WTC11 (cell line): ENCODE measurements around the gene TYMS. TPM values are rescaled to one million over a fixed set of nuclear protein-coding genes. Genes with fewer than 3 reads are reported as not detected.

ENCODE experiments used
- ATAC-seq: fragments of 200-7000 bp; cut with Tn5 transposase; 2 replicates; pipeline ENCODE4 v1.10.0; 2021; ENCODE audit warnings: mild to moderate bottlenecking, moderate library complexity
- CTCF ChIA-PET: fragments of 300-600 bp; sonication (Branson Sonifier 250); formaldehyde crosslinking; loops from one replicate; lab custom pipeline; 2021; ENCODE audit warnings: antibody characterized with exemption; lab: Charles Lee
- POLR2A ChIA-PET: fragments of 350-600 bp; sonication (Branson Sonifier 250); formaldehyde crosslinking; loops from one replicate; lab custom pipeline; 2021; ENCODE audit warnings: antibody characterized with exemption; lab: Charles Lee
- DNase-seq: peaks from one replicate; pipeline ENCODE4 v3.0.0; 2021; ENCODE audit warnings: low spot score
- H3K27ac Mint-ChIP-seq: 2 replicates; pipeline ENCODE4 v1.8.0; 2021; ENCODE audit warnings: mixed read lengths
- H3K27me3 Mint-ChIP-seq: 2 replicates; pipeline ENCODE4 v1.8.0; 2021; ENCODE audit warnings: low read depth, mild to moderate bottlenecking, moderate library complexity, mixed read lengths
- H3K36me3 Mint-ChIP-seq: 2 replicates; pipeline ENCODE4 v1.8.0; 2021; ENCODE audit warnings: mixed read lengths
- H3K4me1 Mint-ChIP-seq: 2 replicates; pipeline ENCODE4 v1.8.0; 2022; ENCODE audit warnings: mixed read lengths
- H3K4me3 Mint-ChIP-seq: 2 replicates; pipeline ENCODE4 v1.8.0; 2021; ENCODE audit warnings: mild to moderate bottlenecking, moderate library complexity, mixed read lengths
- H3K9me3 Mint-ChIP-seq: 2 replicates; pipeline ENCODE4 v1.8.0; 2021; ENCODE audit warnings: mixed read lengths
- CBFB ChIP-seq: sonication (generic); formaldehyde crosslinking; IDR thresholded peaks from 2 replicates; pipeline ENCODE4 v1.8.1; 2022; ENCODE audit warnings: mild to moderate bottlenecking, low read depth, missing genetic modification reagents
- CREB1 ChIP-seq: sonication (generic); formaldehyde crosslinking; IDR thresholded peaks from 2 replicates; pipeline ENCODE4 v1.8.0; 2023; ENCODE audit warnings: mild to moderate bottlenecking, missing genetic modification reagents
- CREM ChIP-seq: sonication (generic); formaldehyde crosslinking; IDR thresholded peaks from 2 replicates; pipeline ENCODE4 v1.8.1; 2022; ENCODE audit warnings: mild to moderate bottlenecking, missing genetic modification reagents, moderate library complexity
- ELF4 ChIP-seq: sonication (generic); formaldehyde crosslinking; IDR thresholded peaks from 2 replicates; pipeline ENCODE4 v1.8.1; 2022; ENCODE audit warnings: low read depth, mild to moderate bottlenecking, moderate library complexity, missing genetic modification reagents
- HMGA2 ChIP-seq: fragments of 250-450 bp; sonication (Bioruptor Pico); IDR thresholded peaks from 2 replicates; pipeline ENCODE4 v1.4.0; 2021; ENCODE audit warnings: mild to moderate bottlenecking, moderate library complexity
- JAZF1 ChIP-seq: fragments of 250-450 bp; sonication (Bioruptor Pico); IDR thresholded peaks from 2 replicates; pipeline ENCODE4 v1.9.0; 2021; ENCODE audit warnings: moderate library complexity, mild to moderate bottlenecking, inconsistent platforms
- NR2C2 ChIP-seq: sonication (generic); formaldehyde crosslinking; IDR thresholded peaks from 2 replicates; pipeline ENCODE4 v1.8.0; 2022; ENCODE audit warnings: mild to moderate bottlenecking, missing genetic modification reagents
- NR3C1 ChIP-seq: sonication (generic); formaldehyde crosslinking; conservative IDR thresholded peaks from 2 replicates; pipeline ENCODE4 v1.8.1; 2023; ENCODE audit warnings: low read depth, mild to moderate bottlenecking, missing genetic modification reagents
- TP53 ChIP-seq: sonication (generic); formaldehyde crosslinking; IDR thresholded peaks from 2 replicates; pipeline ENCODE4 v1.8.1; 2023; ENCODE audit warnings: mild to moderate bottlenecking, missing genetic modification reagents
- ZNF138 ChIP-seq: sonication (generic); formaldehyde crosslinking; conservative IDR thresholded peaks from 2 replicates; pipeline ENCODE4 v1.8.1; 2022; ENCODE audit warnings: mild to moderate bottlenecking, moderate library complexity, missing genetic modification reagents
- ZNF219 ChIP-seq: sonication (generic); formaldehyde crosslinking; IDR thresholded peaks from 2 replicates; pipeline ENCODE4 v1.8.0; 2023; ENCODE audit warnings: missing genetic modification reagents, mild to moderate bottlenecking, borderline replicate concordance
- ZNF416 ChIP-seq: fragments of 250-450 bp; sonication (Bioruptor Pico); IDR thresholded peaks from 2 replicates; pipeline ENCODE4 v1.9.0; 2021; ENCODE audit warnings: mild to moderate bottlenecking, inconsistent platforms
- ZNF423 ChIP-seq: fragments of 250-450 bp; sonication (Bioruptor Pico); IDR thresholded peaks from 2 replicates; pipeline ENCODE4 v2.1.2; 2022; ENCODE audit warnings: mild to moderate bottlenecking, moderate library complexity
- total RNA-seq: library from RNA; stranded (reverse); gene quantifications from 3 replicates; pipeline ENCODE4 v1.2.3, GENCODE V29; 2021
- TF ChIP-seq, protein P1 (sequence below): sonication (generic); formaldehyde crosslinking; IDR thresholded peaks from 2 replicates; pipeline ENCODE4 v1.8.1; 2023; ENCODE audit warnings: mild to moderate bottlenecking, missing genetic modification reagents, borderline replicate concordance
- TF ChIP-seq, protein P2 (sequence below): sonication (generic); formaldehyde crosslinking; IDR thresholded peaks from 2 replicates; pipeline ENCODE4 v1.8.0; 2022; ENCODE audit warnings: mild to moderate bottlenecking, missing genetic modification reagents
- TF ChIP-seq, protein P3 (sequence below): sonication (generic); formaldehyde crosslinking; IDR thresholded peaks from 2 replicates; pipeline ENCODE4 v1.8.1; 2023; ENCODE audit warnings: mild to moderate bottlenecking, moderate library complexity, missing genetic modification reagents
- TF ChIP-seq, protein P4 (sequence below): fragments of 250-450 bp; sonication (Bioruptor Pico); IDR thresholded peaks from 2 replicates; pipeline ENCODE4 v1.9.0; 2021; ENCODE audit warnings: mild to moderate bottlenecking

TYMS gene
- total RNA-seq, 1 experiment from 2014 or later = 86.4 TPM

DNA sequence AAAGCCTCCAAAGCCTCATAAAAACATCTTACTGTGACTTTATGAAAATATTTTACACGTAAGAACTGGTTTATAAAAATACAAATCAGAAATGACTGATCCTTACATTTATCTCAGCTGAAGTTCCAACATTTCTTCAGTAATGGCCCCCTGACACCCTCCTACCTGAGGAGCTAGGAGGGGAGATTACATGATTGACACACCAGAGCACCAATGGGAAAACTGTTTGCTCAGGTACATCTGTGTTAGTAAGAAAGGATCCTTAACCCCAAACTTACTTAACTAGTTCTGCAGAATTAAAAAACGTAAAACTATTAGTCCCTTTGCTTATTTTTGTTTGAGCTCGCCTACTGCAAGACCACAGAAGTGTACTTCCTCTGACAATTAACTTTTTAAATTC is 28.0 kb downstream of the TYMS start:
- H3K4me3 Mint-ChIP-seq = no peak overlapping the region
- CTCF ChIA-PET = interaction anchor here (1.2 to 4.0 kb wide), 5 partner anchors 28 to 154 kb away, joined by 4 to 28 read pairs (median 11); partner anchors contain the start of gene ENOSF1

DNA sequence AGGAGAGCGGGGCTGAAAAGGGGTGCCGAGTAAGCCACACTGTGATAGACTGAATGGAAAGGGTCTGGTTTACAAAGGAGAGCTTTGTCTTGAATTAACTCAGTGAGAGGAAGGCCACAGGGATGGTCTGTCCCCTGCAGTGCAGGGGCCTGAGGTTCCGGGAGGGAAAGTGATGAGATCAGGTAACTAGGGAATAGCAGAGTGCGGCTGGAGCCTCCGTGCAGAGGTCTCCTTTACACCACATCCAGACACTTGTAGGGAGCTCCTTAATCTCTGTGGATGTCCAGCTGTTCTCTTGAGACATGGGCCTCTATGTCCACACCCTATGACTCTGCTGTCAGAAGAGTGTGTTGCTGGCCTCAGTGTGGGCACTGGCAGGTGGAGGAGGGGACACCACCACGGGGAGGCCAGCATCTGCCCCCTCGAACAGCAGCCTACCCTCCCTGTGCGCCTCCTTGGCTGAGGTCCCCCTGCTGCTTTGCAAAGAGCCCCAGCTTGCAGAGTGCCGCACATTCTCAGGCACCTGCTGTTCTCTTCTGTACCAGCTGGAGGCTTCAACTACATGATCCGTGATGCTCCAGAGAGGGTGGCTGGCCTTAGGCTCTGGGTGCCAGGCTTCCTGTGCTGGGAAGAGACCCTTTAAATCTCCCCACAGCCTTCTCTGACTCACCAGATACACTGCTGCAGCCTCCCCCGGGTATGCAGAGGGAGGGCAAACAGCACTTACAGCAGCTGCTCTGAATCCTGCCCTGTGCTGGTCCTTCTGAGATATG is 29.1 kb downstream of the TYMS start:
- ChIA-PET CTCF (interaction anchor here (0.5 to 4.0 kb wide), 17 partner anchors 11 to 155 kb away, joined by 3 to 30 read pairs (median 5); partner anchors contain the start of genes ENOSF1 and TYMS), POLR2A (interaction anchor here (0.5 to 1.1 kb wide), 3 partner anchors 26 to 73 kb away, joined by 3 to 4 read pairs (median 3); partner anchors contain the start of gene ENOSF1)
- TF ChIP-seq, protein P1, sequence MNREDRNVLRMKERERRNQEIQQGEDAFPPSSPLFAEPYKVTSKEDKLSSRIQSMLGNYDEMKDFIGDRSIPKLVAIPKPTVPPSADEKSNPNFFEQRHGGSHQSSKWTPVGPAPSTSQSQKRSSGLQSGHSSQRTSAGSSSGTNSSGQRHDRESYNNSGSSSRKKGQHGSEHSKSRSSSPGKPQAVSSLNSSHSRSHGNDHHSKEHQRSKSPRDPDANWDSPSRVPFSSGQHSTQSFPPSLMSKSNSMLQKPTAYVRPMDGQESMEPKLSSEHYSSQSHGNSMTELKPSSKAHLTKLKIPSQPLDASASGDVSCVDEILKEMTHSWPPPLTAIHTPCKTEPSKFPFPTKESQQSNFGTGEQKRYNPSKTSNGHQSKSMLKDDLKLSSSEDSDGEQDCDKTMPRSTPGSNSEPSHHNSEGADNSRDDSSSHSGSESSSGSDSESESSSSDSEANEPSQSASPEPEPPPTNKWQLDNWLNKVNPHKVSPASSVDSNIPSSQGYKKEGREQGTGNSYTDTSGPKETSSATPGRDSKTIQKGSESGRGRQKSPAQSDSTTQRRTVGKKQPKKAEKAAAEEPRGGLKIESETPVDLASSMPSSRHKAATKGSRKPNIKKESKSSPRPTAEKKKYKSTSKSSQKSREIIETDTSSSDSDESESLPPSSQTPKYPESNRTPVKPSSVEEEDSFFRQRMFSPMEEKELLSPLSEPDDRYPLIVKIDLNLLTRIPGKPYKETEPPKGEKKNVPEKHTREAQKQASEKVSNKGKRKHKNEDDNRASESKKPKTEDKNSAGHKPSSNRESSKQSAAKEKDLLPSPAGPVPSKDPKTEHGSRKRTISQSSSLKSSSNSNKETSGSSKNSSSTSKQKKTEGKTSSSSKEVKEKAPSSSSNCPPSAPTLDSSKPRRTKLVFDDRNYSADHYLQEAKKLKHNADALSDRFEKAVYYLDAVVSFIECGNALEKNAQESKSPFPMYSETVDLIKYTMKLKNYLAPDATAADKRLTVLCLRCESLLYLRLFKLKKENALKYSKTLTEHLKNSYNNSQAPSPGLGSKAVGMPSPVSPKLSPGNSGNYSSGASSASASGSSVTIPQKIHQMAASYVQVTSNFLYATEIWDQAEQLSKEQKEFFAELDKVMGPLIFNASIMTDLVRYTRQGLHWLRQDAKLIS (CRISPR knock-in tag) = no peak
- peak; percentile 77 for TF ChIP-seq ZNF423
- TF ChIP-seq CREM (CRISPR knock-in tag) = peak; percentile 37; the same call in 1 of the 2 replicates
- Mint-ChIP-seq H3K27me3 (no peaks in the 10 kb centered on the region), H3K9me3 (no peaks in the 10 kb centered on the region), H3K27ac (peak overlapping the region; percentile 44), H3K36me3 (peaks cover 33% of the 10 kb centered on the region), H3K4me1 (peaks cover 35% of the 10 kb centered on the region), H3K4me3 (peak overlapping the region; percentile 30)
- ATAC-seq = peak; percentile 88
- peak; percentile 54 for DNase-seq

More for the DNA sequence above, 28.0 kb downstream of the TYMS start:
- TF ChIP-seq ZNF416 (CRISPR knock-in tag) (no peak), NR2C2 (no peak), JAZF1 (CRISPR knock-in tag) (no peak), CBFB (no peak), NR3C1 (CRISPR knock-in tag) (no peak), TP53 (CRISPR knock-in tag) (no peak)
- TF ChIP-seq, protein P1 (CRISPR knock-in tag) = no peak
- TF ChIP-seq, protein P2, sequence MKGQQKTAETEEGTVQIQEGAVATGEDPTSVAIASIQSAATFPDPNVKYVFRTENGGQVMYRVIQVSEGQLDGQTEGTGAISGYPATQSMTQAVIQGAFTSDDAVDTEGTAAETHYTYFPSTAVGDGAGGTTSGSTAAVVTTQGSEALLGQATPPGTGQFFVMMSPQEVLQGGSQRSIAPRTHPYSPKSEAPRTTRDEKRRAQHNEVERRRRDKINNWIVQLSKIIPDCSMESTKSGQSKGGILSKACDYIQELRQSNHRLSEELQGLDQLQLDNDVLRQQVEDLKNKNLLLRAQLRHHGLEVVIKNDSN (CRISPR knock-in tag) = no peak
- Mint-ChIP-seq H3K4me1 (peaks cover 35% of the 10 kb centered on the region), H3K27me3 (no peaks in the 10 kb centered on the region), H3K27ac (0 out of 2 replicates have a peak overlapping the region, but pooled peaks have one; percentile 44), H3K9me3 (no peaks in the 10 kb centered on the region), H3K36me3 (peaks cover 35% of the 10 kb centered on the region)
- POLR2A ChIA-PET = interaction anchor here (0.7 to 1.1 kb wide), 2 partner anchors 27 to 440 kb away, joined by 3 to 4 read pairs; no protein-coding TSS in a partner anchor
- DNase-seq (no peak), ATAC-seq (no peak)

DNA sequence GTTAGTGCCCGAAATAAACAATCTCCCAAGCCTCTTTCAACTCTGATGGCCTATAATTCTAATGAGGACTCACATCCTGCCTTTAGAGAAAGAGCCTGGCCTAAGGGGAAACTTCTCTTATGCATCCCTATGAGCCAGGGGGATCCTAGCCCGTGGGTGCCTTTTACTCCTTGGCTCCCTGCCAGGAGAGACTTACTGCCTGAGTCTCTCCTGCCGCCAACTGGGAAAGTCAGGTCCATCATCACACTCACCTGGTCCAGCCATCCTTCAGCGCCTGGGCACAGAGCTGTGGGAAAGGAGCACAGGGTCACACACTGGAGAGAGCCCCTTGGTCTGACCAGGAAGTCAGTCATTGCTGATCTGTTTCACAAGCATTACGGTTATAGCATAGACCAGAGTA is 30.9 kb downstream of the TYMS start:
- H3K27me3 Mint-ChIP-seq = no peaks in the 10 kb centered on the region
- ATAC-seq = no peak
- H3K36me3 Mint-ChIP-seq = peaks cover 25% of the 10 kb centered on the region
- ChIA-PET POLR2A (no interaction called here), CTCF (interaction anchor here (2.4 to 4.0 kb wide), 2 partner anchors 25 to 143 kb away, joined by 25 to 30 read pairs; partner anchors contain the start of gene ENOSF1)
- peaks cover 35% of the 10 kb centered on the region for H3K4me1 Mint-ChIP-seq
- H3K27ac Mint-ChIP-seq = peak overlapping the region; percentile 31; the same call in 1 of the 2 replicates
- H3K4me3 Mint-ChIP-seq = no peak overlapping the region
- no peak for DNase-seq
- H3K9me3 Mint-ChIP-seq = no peaks in the 10 kb centered on the region
- TF ChIP-seq HMGA2 (no peak), ZNF219 (CRISPR knock-in tag) (no peak), ELF4 (CRISPR knock-in tag) (no peak), ZNF138 (CRISPR knock-in tag) (no peak), CREB1 (CRISPR knock-in tag) (no peak)
- TF ChIP-seq, protein P3, sequence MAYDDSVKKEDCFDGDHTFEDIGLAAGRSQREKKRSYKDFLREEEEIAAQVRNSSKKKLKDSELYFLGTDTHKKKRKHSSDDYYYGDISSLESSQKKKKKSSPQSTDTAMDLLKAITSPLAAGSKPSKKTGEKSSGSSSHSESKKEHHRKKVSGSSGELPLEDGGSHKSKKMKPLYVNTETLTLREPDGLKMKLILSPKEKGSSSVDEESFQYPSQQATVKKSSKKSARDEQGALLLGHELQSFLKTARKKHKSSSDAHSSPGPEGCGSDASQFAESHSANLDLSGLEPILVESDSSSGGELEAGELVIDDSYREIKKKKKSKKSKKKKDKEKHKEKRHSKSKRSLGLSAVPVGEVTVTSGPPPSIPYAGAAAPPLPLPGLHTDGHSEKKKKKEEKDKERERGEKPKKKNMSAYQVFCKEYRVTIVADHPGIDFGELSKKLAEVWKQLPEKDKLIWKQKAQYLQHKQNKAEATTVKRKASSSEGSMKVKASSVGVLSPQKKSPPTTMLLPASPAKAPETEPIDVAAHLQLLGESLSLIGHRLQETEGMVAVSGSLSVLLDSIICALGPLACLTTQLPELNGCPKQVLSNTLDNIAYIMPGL (CRISPR knock-in tag) = no peak
- TF ChIP-seq, protein P4, sequence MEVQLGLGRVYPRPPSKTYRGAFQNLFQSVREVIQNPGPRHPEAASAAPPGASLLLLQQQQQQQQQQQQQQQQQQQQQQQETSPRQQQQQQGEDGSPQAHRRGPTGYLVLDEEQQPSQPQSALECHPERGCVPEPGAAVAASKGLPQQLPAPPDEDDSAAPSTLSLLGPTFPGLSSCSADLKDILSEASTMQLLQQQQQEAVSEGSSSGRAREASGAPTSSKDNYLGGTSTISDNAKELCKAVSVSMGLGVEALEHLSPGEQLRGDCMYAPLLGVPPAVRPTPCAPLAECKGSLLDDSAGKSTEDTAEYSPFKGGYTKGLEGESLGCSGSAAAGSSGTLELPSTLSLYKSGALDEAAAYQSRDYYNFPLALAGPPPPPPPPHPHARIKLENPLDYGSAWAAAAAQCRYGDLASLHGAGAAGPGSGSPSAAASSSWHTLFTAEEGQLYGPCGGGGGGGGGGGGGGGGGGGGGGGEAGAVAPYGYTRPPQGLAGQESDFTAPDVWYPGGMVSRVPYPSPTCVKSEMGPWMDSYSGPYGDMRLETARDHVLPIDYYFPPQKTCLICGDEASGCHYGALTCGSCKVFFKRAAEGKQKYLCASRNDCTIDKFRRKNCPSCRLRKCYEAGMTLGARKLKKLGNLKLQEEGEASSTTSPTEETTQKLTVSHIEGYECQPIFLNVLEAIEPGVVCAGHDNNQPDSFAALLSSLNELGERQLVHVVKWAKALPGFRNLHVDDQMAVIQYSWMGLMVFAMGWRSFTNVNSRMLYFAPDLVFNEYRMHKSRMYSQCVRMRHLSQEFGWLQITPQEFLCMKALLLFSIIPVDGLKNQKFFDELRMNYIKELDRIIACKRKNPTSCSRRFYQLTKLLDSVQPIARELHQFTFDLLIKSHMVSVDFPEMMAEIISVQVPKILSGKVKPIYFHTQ (CRISPR knock-in tag) = no peak
